Natural killer cell (primary cell): Measurements from ENCODE around the gene FAM78B. TPM values are rescaled to one million over a fixed set of nuclear protein-coding genes. Genes with fewer than 3 reads are reported as not detected.

Experiments used
- ATAC-seq, 3 donors: fragments of 150-1000 bp in 2 of 3; fragments of 200-7000 bp in 1 of 3; cut with Tn5 transposase; 1 replicate in 1 of 3; 2 replicates in 2 of 3; pipeline ENCODE4 v1.10.0; 2021; ENCODE audit warnings: mild to moderate bottlenecking in 2 of 3, moderate library complexity in 2 of 3
- DNase-seq, 2 donors: peaks; one replicate each; pipeline versions ENCODE4 v3.0.0 to v3.0.0-alpha.2; 2013 to 2021; ENCODE audit warnings: mixed read lengths in 1 of 2
- H3K27ac ChIP-seq: one replicate; pipeline ENCODE4 v1.5.1; 2013; ENCODE audit warnings: mild to moderate bottlenecking, low read length
- H3K27me3 ChIP-seq: one replicate; pipeline ENCODE4 v1.6.1; 2013; ENCODE audit warnings: low read length; ENCODE audit not compliant: control insufficient read depth, insufficient read depth
- H3K36me3 ChIP-seq: one replicate; pipeline ENCODE4 v1.6.1; 2013; ENCODE audit warnings: low read length; ENCODE audit not compliant: control insufficient read depth, insufficient read depth
- H3K4me1 ChIP-seq: one replicate; pipeline ENCODE4 v1.6.1; 2013; ENCODE audit warnings: low read length; ENCODE audit not compliant: control insufficient read depth, insufficient read depth
- H3K4me3 ChIP-seq: one replicate; pipeline ENCODE4 v1.5.1; 2013; ENCODE audit warnings: low read length
- H3K9me3 ChIP-seq: one replicate; pipeline ENCODE4 v1.6.1; 2013; ENCODE audit warnings: low read length; ENCODE audit not compliant: control insufficient read depth, insufficient read depth
- H3K27ac Mint-ChIP-seq, 2 donors: one replicate each; pipeline ENCODE4 v1.8.0; 2022; ENCODE audit warnings: mild to moderate bottlenecking in 2 of 2, mixed read lengths in 2 of 2, moderate library complexity in 1 of 2
- H3K27me3 Mint-ChIP-seq, 2 donors: one replicate each; pipeline ENCODE4 v1.8.0; 2022; ENCODE audit warnings: low read depth in 2 of 2, mixed read lengths in 2 of 2
- H3K36me3 Mint-ChIP-seq: one replicate; pipeline ENCODE4 v1.8.0; 2022; ENCODE audit warnings: mixed read lengths
- H3K4me1 Mint-ChIP-seq, 2 donors: one replicate each; pipeline ENCODE4 v1.8.0; 2022; ENCODE audit warnings: mixed read lengths in 2 of 2
- H3K4me3 Mint-ChIP-seq: one replicate; pipeline ENCODE4 v1.8.0; 2022; ENCODE audit warnings: mild to moderate bottlenecking, moderate library complexity, mixed read lengths
- H3K9me3 Mint-ChIP-seq, 2 donors: one replicate each; pipeline ENCODE4 v1.8.0; 2022; ENCODE audit warnings: mixed read lengths in 2 of 2
- WGBS: methylation state at CpG from one replicate; pipeline ENCODE4 v1.1.7; 2013; ENCODE audit warnings: missing lambda C conversion rate; ENCODE audit not compliant: insufficient coverage; 5-methylcytosine and 5-hydroxymethylcytosine counted together
- intact Hi-C: fragments of 100-400 bp; cut with micrococcal nuclease; formaldehyde crosslinking; loops from one replicate; pipeline ENCODE4 v1.14.2; 2022
- total RNA-seq, 4 donors: library from RNA; stranded (reverse); fragments of 120-200 nt in 1 of 4; gene quantifications; one replicate each; pipeline versions ENCODE4 v1.2.3 to v1.2.4, GENCODE V29; 2013 to 2022
- TF ChIP-seq, protein P1 (sequence below): fragments of 200-600 bp; IDR thresholded peaks from one replicate; pipeline ENCODE4 v1.8.0; 2022; ENCODE audit warnings: antibody characterized with exemption

The FAM78B gene
- total RNA-seq, 3 donors from 2014 or later (not counting 1 experiment from before 2014, with no cell fraction given), result not detected

DNA sequence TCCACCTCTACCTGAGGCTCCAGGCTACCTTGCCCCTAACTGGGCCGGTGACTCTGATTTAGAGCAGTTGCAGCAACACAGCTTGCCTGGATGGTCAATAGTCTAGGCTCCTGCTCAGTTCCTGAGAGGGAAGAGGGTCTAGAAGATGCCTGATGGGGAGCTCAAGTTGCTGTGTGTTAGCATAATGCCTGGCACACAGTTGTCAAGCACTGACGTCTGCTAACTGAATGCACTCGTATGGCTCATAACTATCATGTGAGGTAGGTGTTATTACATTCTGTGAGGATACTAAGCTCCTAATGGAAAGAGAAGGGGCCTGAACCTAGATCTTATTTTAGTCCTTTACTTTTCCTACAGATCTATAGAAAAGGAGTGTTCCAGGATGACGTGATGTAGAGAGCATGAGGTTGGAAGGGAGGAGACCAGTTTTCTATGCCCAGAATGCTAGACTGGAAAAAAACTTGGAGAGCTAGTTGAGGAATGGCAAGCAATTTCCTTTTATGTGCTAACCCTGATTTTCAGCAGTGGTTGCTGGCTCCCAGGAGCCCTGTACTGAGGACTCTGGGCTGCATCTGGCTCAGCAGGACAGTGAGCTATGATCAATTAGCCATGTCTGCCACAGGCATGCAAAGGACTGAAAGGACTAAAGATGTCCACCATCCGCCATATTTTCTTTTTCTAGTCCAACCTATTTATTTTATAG, 30.0 kb downstream of the FAM78B start:
- Mint-ChIP-seq H3K9me3 (no peaks in the 10 kb centered on the region), H3K4me3 (no peak overlapping the region), H3K27ac (no peak overlapping the region), H3K27me3 (peaks cover 8 to 9% of the 10 kb centered on the region in 2 donors), H3K4me1 (no peaks in the 10 kb centered on the region), H3K36me3 (no peaks in the 10 kb centered on the region)
- TF ChIP-seq, protein P1, sequence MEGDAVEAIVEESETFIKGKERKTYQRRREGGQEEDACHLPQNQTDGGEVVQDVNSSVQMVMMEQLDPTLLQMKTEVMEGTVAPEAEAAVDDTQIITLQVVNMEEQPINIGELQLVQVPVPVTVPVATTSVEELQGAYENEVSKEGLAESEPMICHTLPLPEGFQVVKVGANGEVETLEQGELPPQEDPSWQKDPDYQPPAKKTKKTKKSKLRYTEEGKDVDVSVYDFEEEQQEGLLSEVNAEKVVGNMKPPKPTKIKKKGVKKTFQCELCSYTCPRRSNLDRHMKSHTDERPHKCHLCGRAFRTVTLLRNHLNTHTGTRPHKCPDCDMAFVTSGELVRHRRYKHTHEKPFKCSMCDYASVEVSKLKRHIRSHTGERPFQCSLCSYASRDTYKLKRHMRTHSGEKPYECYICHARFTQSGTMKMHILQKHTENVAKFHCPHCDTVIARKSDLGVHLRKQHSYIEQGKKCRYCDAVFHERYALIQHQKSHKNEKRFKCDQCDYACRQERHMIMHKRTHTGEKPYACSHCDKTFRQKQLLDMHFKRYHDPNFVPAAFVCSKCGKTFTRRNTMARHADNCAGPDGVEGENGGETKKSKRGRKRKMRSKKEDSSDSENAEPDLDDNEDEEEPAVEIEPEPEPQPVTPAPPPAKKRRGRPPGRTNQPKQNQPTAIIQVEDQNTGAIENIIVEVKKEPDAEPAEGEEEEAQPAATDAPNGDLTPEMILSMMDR, result no peak
- Histone ChIP-seq H3K27ac (no peak overlapping the region), H3K27me3 (no peaks in the 10 kb centered on the region), H3K9me3 (no peaks in the 10 kb centered on the region), H3K36me3 (no peaks in the 10 kb centered on the region), H3K4me1 (no peaks in the 10 kb centered on the region), H3K4me3 (no peak overlapping the region)
- 86% methylated on average over 4 of the region's 5 CpGs for WGBS
- no peak for DNase-seq
- no peak for ATAC-seq
- intact Hi-C loops, result no loop called here

DNA sequence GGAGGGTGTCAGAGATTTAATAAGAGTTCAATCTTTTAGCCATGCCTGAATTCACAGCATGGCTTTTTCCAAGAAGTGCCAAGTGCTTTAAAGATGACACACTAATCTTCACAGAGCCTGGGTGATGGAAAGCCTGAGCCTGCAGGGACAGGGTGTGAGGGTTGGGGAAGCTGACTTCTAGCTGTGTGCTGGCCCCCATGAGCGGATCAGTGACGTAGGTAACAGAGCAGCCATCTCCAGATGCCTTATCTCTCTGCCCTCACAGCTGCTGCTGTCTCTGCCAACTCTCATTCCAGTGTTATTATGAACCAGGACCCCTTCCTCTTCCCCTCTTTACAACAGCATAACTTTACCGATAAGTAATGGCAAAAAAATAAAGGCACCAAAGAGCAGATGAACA, 30.6 kb downstream of the FAM78B start:
- Histone ChIP-seq H3K9me3 (no peaks in the 10 kb centered on the region), H3K4me1 (no peaks in the 10 kb centered on the region), H3K27ac (no peak overlapping the region), H3K4me3 (no peak overlapping the region), H3K36me3 (no peaks in the 10 kb centered on the region), H3K27me3 (no peaks in the 10 kb centered on the region)
- no peaks in the 10 kb centered on the region for H3K36me3 Mint-ChIP-seq
- intact Hi-C loops, result no loop called here
- no peaks in the 10 kb centered on the region for H3K4me1 Mint-ChIP-seq
- no peak overlapping the region for H3K4me3 Mint-ChIP-seq
- TF ChIP-seq, protein P1, result no peak
- peak in 1 of 3 donors; percentile 10 for ATAC-seq
- H3K9me3 Mint-ChIP-seq, result no peaks in the 10 kb centered on the region
- no peak for DNase-seq
- peaks cover 8 to 9% of the 10 kb centered on the region in 2 donors for H3K27me3 Mint-ChIP-seq
- H3K27ac Mint-ChIP-seq, result no peak overlapping the region
- WGBS, result 75% methylated on average over 3 of the region's 3 CpGs

DNA sequence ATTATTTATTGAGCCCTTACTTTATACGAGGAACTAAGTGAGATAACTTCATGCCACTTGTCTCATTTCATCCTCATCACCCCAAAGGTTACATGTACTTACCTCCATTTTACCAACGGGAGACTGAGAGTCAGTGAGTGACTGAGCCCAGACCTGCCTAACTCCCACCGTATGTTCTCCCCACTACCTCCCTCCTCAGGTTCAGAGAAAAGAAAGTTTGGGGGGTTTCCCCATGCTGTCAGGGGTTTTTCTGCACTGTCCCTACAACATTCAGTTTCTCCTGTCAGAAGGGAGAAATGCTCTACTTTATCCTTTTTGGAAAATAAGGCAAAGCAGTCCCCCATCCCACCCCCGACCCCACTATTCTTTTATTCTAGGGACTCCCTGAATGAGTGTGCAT, 32.9 kb downstream of the FAM78B start:
- H3K36me3 ChIP-seq, result no peaks in the 10 kb centered on the region
- Mint-ChIP-seq H3K27ac (no peak overlapping the region), H3K27me3 (peaks cover under 1 to 10% of the 10 kb centered on the region in 2 donors), H3K9me3 (peaks cover 0 to 3% of the 10 kb centered on the region in 2 donors), H3K4me1 (no peaks in the 10 kb centered on the region), H3K36me3 (no peaks in the 10 kb centered on the region), H3K4me3 (no peak overlapping the region)
- intact Hi-C loops, result no loop called here
- 74% methylated on average over 3 of the region's 4 CpGs for WGBS
- H3K27ac ChIP-seq, result no peak overlapping the region
- H3K9me3 ChIP-seq, result no peaks in the 10 kb centered on the region
- DNase-seq (no peak), ATAC-seq (no peak)
- no peaks in the 10 kb centered on the region for H3K4me1 ChIP-seq
- TF ChIP-seq, protein P1, result no peak
- H3K4me3 ChIP-seq, result no peak overlapping the region
- H3K27me3 ChIP-seq, result no peaks in the 10 kb centered on the region
